Activated naive CD4-positive, alpha-beta T cell treated with anti-CD3 and anti-CD28 coated beads for 36 hours (primary cell): ENCODE measurements around the gene CLIP3. TPM values are rescaled to one million over a fixed set of nuclear protein-coding genes. Genes with fewer than 3 reads are reported as not detected.
"Not testable (repeated sequence)": the region's sequence is repeated elsewhere in the genome, so short reads cannot be mapped to it uniquely, and the experiment has no call there.

ENCODE experiments used
- CTCF ChIA-PET: fragments of 350-600 bp; sonication (Branson Sonifier 250); formaldehyde crosslinking; loops from one replicate; lab custom pipeline; 2021; ENCODE audit warnings: antibody characterized with exemption; lab: Charles Lee
- DNase-seq: peaks from one replicate; pipeline ENCODE4 v3.0.0-alpha.2; 2020
- H3K27ac Mint-ChIP-seq: one replicate; pipeline ENCODE4 v1.8.0; 2021; ENCODE audit warnings: mild to moderate bottlenecking, mixed read lengths
- H3K27me3 Mint-ChIP-seq: one replicate; pipeline ENCODE4 v1.8.0; 2021; ENCODE audit warnings: low read depth, mixed read lengths
- H3K36me3 Mint-ChIP-seq: one replicate; pipeline ENCODE4 v1.8.0; 2021; ENCODE audit warnings: low read depth, mixed read lengths
- H3K4me1 Mint-ChIP-seq: one replicate; pipeline ENCODE4 v1.8.0; 2021; ENCODE audit warnings: low read depth, mixed read lengths
- H3K4me3 Mint-ChIP-seq: one replicate; pipeline ENCODE4 v1.8.0; 2021; ENCODE audit warnings: mild to moderate bottlenecking, moderate library complexity, mixed read lengths
- H3K9me3 Mint-ChIP-seq: one replicate; pipeline ENCODE4 v1.8.0; 2021; ENCODE audit warnings: mixed read lengths
- intact Hi-C: fragments of 100-400 bp; cut with micrococcal nuclease; formaldehyde crosslinking; loops from one replicate; pipeline ENCODE4 v1.15.1; 2023
- total RNA-seq, 2 experiments: library from RNA; stranded (reverse); gene quantifications; one replicate each; pipeline ENCODE4 v1.2.3, GENCODE V29; 2021

The CLIP3 gene
- total RNA-seq, 2 experiments from 2014 or later = 0.15 TPM; not detected in 1

GRCh38 chr19:36041831-36042230 is 9.2 kb upstream of the CLIP3 start:
- intact Hi-C loops = no loop called here

GRCh38 chr19:36041092-36041491 is 8.4 kb upstream of the CLIP3 start:
- H3K27ac Mint-ChIP-seq, DNase-seq, CTCF ChIA-PET, H3K36me3 Mint-ChIP-seq, intact Hi-C loops, H3K4me3 Mint-ChIP-seq, H3K4me1 Mint-ChIP-seq, H3K9me3 Mint-ChIP-seq, H3K27me3 Mint-ChIP-seq: not testable (repeated sequence)

More at GRCh38 chr19:36041831-36042230, 9.2 kb upstream of the CLIP3 start:
- no peaks in the 10 kb centered on the region for H3K27me3 Mint-ChIP-seq
- H3K36me3 Mint-ChIP-seq = peaks cover 12% of the 10 kb centered on the region
- H3K4me3 Mint-ChIP-seq = no peak overlapping the region
- no peak for DNase-seq
- H3K9me3 Mint-ChIP-seq = no peaks in the 10 kb centered on the region
- CTCF ChIA-PET = no interaction called here
- H3K27ac Mint-ChIP-seq = no peak overlapping the region
- H3K4me1 Mint-ChIP-seq = peaks cover 6% of the 10 kb centered on the region

- intact Hi-C loops = no loop called here
- Mint-ChIP-seq H3K4me1 (peaks cover 13% of the 10 kb centered on the region), H3K9me3 (no peaks in the 10 kb centered on the region), H3K27ac (no peak overlapping the region), H3K27me3 (no peaks in the 10 kb centered on the region), H3K36me3 (peaks cover 6% of the 10 kb centered on the region), H3K4me3 (no peak overlapping the region)
- no peak for DNase-seq
- CTCF ChIA-PET = no interaction called here
Measured at GRCh38 chr19:36040495-36040894, 7.8 kb upstream of the CLIP3 start.

GRCh38 chr19:36031308-36031707 is 1.4 kb downstream of the CLIP3 start:
- CTCF ChIA-PET = no interaction called here
- no peak for DNase-seq
- no peaks in the 10 kb centered on the region for H3K27me3 Mint-ChIP-seq
- intact Hi-C loops = no loop called here
- peaks cover 24% of the 10 kb centered on the region for H3K4me1 Mint-ChIP-seq
- no peak overlapping the region for H3K27ac Mint-ChIP-seq
- H3K36me3 Mint-ChIP-seq = peaks cover 29% of the 10 kb centered on the region
- no peak overlapping the region for H3K4me3 Mint-ChIP-seq
- no peaks in the 10 kb centered on the region for H3K9me3 Mint-ChIP-seq

- intact Hi-C loops = no loop called here
- H3K27ac Mint-ChIP-seq = no peak overlapping the region
- H3K36me3 Mint-ChIP-seq = peaks cover 31% of the 10 kb centered on the region
- H3K27me3 Mint-ChIP-seq = no peaks in the 10 kb centered on the region
- H3K4me3 Mint-ChIP-seq = no peak overlapping the region
- DNase-seq = no peak
- no peaks in the 10 kb centered on the region for H3K9me3 Mint-ChIP-seq
- CTCF ChIA-PET = no interaction called here
- H3K4me1 Mint-ChIP-seq = peaks cover 18% of the 10 kb centered on the region
Measured at GRCh38 chr19:36030264-36031148, 2.2 kb downstream of the CLIP3 start.

GRCh38 chr19:36028313-36029041 is 4.2 kb downstream of the CLIP3 start:
- no peaks in the 10 kb centered on the region for H3K27me3 Mint-ChIP-seq
- no peak for DNase-seq
- no peak overlapping the region for H3K27ac Mint-ChIP-seq
- H3K4me3 Mint-ChIP-seq = no peak overlapping the region
- H3K4me1 Mint-ChIP-seq = peaks cover 6% of the 10 kb centered on the region
- peaks cover 20% of the 10 kb centered on the region for H3K36me3 Mint-ChIP-seq
- H3K9me3 Mint-ChIP-seq = no peaks in the 10 kb centered on the region
- intact Hi-C loops = no loop called here
- CTCF ChIA-PET = no interaction called here

GRCh38 chr19:36027696-36028095 is 5.0 kb downstream of the CLIP3 start:
- H3K4me3 Mint-ChIP-seq = no peak overlapping the region
- no peaks in the 10 kb centered on the region for H3K9me3 Mint-ChIP-seq
- H3K27me3 Mint-ChIP-seq = no peaks in the 10 kb centered on the region
- H3K4me1 Mint-ChIP-seq = peaks cover 3% of the 10 kb centered on the region
- CTCF ChIA-PET = interaction anchor here (0.6 kb wide), 1 partner anchor 180 kb away, joined by 4 read pairs; no protein-coding TSS in a partner anchor
- intact Hi-C loops = no loop called here
- peaks cover 24% of the 10 kb centered on the region for H3K36me3 Mint-ChIP-seq
- no peak overlapping the region for H3K27ac Mint-ChIP-seq
- DNase-seq = no peak

GRCh38 chr19:36026091-36026876 is 6.4 kb downstream of the CLIP3 start:
- Mint-ChIP-seq H3K36me3 (peaks cover 24% of the 10 kb centered on the region), H3K9me3 (no peaks in the 10 kb centered on the region), H3K27me3 (no peaks in the 10 kb centered on the region), H3K4me3 (no peak overlapping the region), H3K4me1 (no peaks in the 10 kb centered on the region), H3K27ac (no peak overlapping the region)
- intact Hi-C loops = no loop called here
- DNase-seq = no peak
- CTCF ChIA-PET = no interaction called here

- Mint-ChIP-seq H3K9me3 (no peaks in the 10 kb centered on the region), H3K27ac (no peak overlapping the region), H3K4me3 (no peak overlapping the region), H3K4me1 (no peaks in the 10 kb centered on the region), H3K27me3 (no peaks in the 10 kb centered on the region), H3K36me3 (peaks cover 26% of the 10 kb centered on the region)
- CTCF ChIA-PET = no interaction called here
- no peak for DNase-seq
- intact Hi-C loops = no loop called here
Measured at GRCh38 chr19:36025541-36025940, 7.1 kb downstream of the CLIP3 start.

GRCh38 chr19:36023432-36023831 is 9.2 kb downstream of the CLIP3 start:
- H3K27ac Mint-ChIP-seq = no peak overlapping the region
- CTCF ChIA-PET = no interaction called here
- intact Hi-C loops = no loop called here
- no peaks in the 10 kb centered on the region for H3K9me3 Mint-ChIP-seq
- H3K4me3 Mint-ChIP-seq = no peak overlapping the region
- peaks cover 22% of the 10 kb centered on the region for H3K36me3 Mint-ChIP-seq
- H3K27me3 Mint-ChIP-seq = no peaks in the 10 kb centered on the region
- DNase-seq = no peak
- no peaks in the 10 kb centered on the region for H3K4me1 Mint-ChIP-seq

GRCh38 chr19:36019061-36019670 is 13.5 kb downstream of the CLIP3 start:
- Mint-ChIP-seq H3K4me1 (peaks cover 14% of the 10 kb centered on the region), H3K4me3 (no peak overlapping the region), H3K9me3 (no peaks in the 10 kb centered on the region), H3K36me3 (peaks cover 25% of the 10 kb centered on the region), H3K27me3 (no peaks in the 10 kb centered on the region), H3K27ac (no peak overlapping the region)
- intact Hi-C loops = no loop called here
- CTCF ChIA-PET = no interaction called here
- no peak for DNase-seq
